Transverse colon (tissue), 4 donors: Measurements from ENCODE around the gene HINT2.

Experiments
- EP300 ChIP-seq: sonication (generic); formaldehyde crosslinking; IDR thresholded peaks from one replicate; pipeline ENCODE4 v1.6.1; 2017; ENCODE audit warnings: antibody characterized with exemption, low read depth
- POLR2A ChIP-seq: fragments of 450-650 bp; IDR thresholded peaks from one replicate; pipeline ENCODE4 v1.6.1; 2016; ENCODE audit warnings: antibody characterized with exemption, mild to moderate bottlenecking, moderate library complexity
- POLR2AphosphoS5 ChIP-seq, 3 donors: sonication (generic); formaldehyde crosslinking; IDR thresholded peaks; one replicate each; pipeline ENCODE4 v1.6.1; 2016; ENCODE audit warnings: antibody characterized with exemption in 3 of 3
- TF ChIP-seq, protein P1 (sequence below), 5 experiments: fragments of 200-600 bp in 3 of 5; fragments of 450-650 bp in 2 of 5; sonication (generic) in 3 of 5; IDR thresholded peaks; 1 replicate in 2 of 5; 2 replicates in 3 of 5; pipeline ENCODE4 v1.5.1; 2016 to 2017; ENCODE audit warnings: antibody characterized with exemption in 5 of 5, inconsistent platforms in 3 of 5, mild to moderate bottlenecking in 2 of 5, moderate library complexity in 1 of 5

DNA sequence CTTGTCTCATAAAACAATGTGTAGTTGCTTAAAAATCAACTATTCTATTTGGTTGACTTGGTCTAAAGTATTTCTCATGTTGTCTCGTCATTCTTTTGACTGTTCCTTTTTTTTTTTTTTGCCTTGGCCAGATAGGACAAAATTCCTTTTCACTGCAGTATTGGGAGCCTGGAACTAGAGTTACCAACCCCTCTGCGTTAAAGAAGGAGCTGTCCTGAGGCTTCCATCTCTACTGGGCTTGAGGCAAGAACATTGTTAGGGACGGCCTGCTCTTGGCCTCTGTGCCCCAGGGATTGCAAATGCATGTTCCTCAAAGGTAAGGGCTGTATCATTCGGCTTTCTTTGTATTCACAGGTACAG is 24.8 kb downstream of the HINT2 start:
- TF ChIP-seq, protein P1, sequence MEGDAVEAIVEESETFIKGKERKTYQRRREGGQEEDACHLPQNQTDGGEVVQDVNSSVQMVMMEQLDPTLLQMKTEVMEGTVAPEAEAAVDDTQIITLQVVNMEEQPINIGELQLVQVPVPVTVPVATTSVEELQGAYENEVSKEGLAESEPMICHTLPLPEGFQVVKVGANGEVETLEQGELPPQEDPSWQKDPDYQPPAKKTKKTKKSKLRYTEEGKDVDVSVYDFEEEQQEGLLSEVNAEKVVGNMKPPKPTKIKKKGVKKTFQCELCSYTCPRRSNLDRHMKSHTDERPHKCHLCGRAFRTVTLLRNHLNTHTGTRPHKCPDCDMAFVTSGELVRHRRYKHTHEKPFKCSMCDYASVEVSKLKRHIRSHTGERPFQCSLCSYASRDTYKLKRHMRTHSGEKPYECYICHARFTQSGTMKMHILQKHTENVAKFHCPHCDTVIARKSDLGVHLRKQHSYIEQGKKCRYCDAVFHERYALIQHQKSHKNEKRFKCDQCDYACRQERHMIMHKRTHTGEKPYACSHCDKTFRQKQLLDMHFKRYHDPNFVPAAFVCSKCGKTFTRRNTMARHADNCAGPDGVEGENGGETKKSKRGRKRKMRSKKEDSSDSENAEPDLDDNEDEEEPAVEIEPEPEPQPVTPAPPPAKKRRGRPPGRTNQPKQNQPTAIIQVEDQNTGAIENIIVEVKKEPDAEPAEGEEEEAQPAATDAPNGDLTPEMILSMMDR (IDR thresholded peaks at IDR 0.05), result no peak
- TF ChIP-seq EP300 (no peak), POLR2A (no peak), POLR2AphosphoS5 (IDR thresholded peaks at IDR 0.05) (no peak)
